ENCODE results near the gene TSPAN17. TPM values are rescaled to one million over a fixed set of nuclear protein-coding genes. Genes with fewer than 3 reads are reported as not detected.

TSPAN17 gene
- total RNA-seq, 1 experiment from 2014 or later, result 23.3 TPM

GRCh38 chr5:176636426-176636825 is 10.9 kb upstream of the TSPAN17 start:
- H3K9me3 ChIP-seq (ENCODE audit: low read depth, low read length, poor library complexity, severe bottlenecking), result no peaks in the 10 kb centered on the region
- ChIA-PET POLR2A (ENCODE audit: low non-redundant PET) (no interaction called here), CTCF (no interaction called here)
- no peak overlapping the region for H3K27ac ChIP-seq (ENCODE audit: low read depth, low read length, poor library complexity, severe bottlenecking)
- no peak for DNase-seq (ENCODE audit: low spot score)
- peaks cover 12% of the 10 kb centered on the region for H3K4me1 ChIP-seq (ENCODE audit: insufficient read depth, low read length, poor library complexity, severe bottlenecking)
- H3K27me3 ChIP-seq (replicated peaks; ENCODE audit: insufficient read depth, low read depth, low read length, poor library complexity), result no peaks in the 10 kb centered on the region
- H3K36me3 ChIP-seq (ENCODE audit: insufficient read depth, low read length, poor library complexity, severe bottlenecking), result no peaks in the 10 kb centered on the region
- intact Hi-C loops (cut with micrococcal nuclease; ENCODE audit: unreplicated experiment), result no loop called here
- BruUV-seq (replicated peaks), result no TSS peak
- TF ChIP-seq CTCF (conservative IDR thresholded peaks at IDR 0.05; ENCODE audit: low read depth, low read length) (no peak), EZH2 (IDR thresholded peaks at IDR 0.05; ENCODE audit: borderline replicate concordance, low read depth, low read length, poor library complexity, severe bottlenecking) (no peak)
- H3K4me3 ChIP-seq (ENCODE audit: low read depth, low read length, poor library complexity, severe bottlenecking), result no peak overlapping the region

GRCh38 chr5:176637556-176637955 is 9.7 kb upstream of the TSPAN17 start:
- no TSS peak for BruUV-seq (replicated peaks)

GRCh38 chr5:176638437-176638836 is 8.8 kb upstream of the TSPAN17 start:
- H3K9me3 ChIP-seq (ENCODE audit: low read depth, low read length, poor library complexity, severe bottlenecking), result no peaks in the 10 kb centered on the region
- ChIA-PET CTCF (no interaction called here), POLR2A (ENCODE audit: low non-redundant PET) (no interaction called here)
- no peak overlapping the region for H3K27ac ChIP-seq (ENCODE audit: low read depth, low read length, poor library complexity, severe bottlenecking)
- H3K4me1 ChIP-seq (ENCODE audit: insufficient read depth, low read length, poor library complexity, severe bottlenecking), result peaks cover 6% of the 10 kb centered on the region
- TF ChIP-seq CTCF (conservative IDR thresholded peaks at IDR 0.05; ENCODE audit: low read depth, low read length), result no peak
- no peaks in the 10 kb centered on the region for H3K36me3 ChIP-seq (ENCODE audit: insufficient read depth, low read length, poor library complexity, severe bottlenecking)
- H3K27me3 ChIP-seq (replicated peaks; ENCODE audit: insufficient read depth, low read depth, low read length, poor library complexity), result no peaks in the 10 kb centered on the region
- DNase-seq (ENCODE audit: low spot score), result no peak
- intact Hi-C loops (cut with micrococcal nuclease; ENCODE audit: unreplicated experiment), result no loop called here
- BruUV-seq (replicated peaks), result no TSS peak
- H3K4me3 ChIP-seq (ENCODE audit: low read depth, low read length, poor library complexity, severe bottlenecking), result no peak overlapping the region

More at GRCh38 chr5:176637556-176637955, 9.7 kb upstream of the TSPAN17 start:
- no peak for DNase-seq (ENCODE audit: low spot score)
- intact Hi-C loops (cut with micrococcal nuclease; ENCODE audit: unreplicated experiment), result no loop called here
- H3K9me3 ChIP-seq (ENCODE audit: low read depth, low read length, poor library complexity, severe bottlenecking), result no peaks in the 10 kb centered on the region
- peaks cover 12% of the 10 kb centered on the region for H3K4me1 ChIP-seq (ENCODE audit: insufficient read depth, low read length, poor library complexity, severe bottlenecking)
- H3K36me3 ChIP-seq (ENCODE audit: insufficient read depth, low read length, poor library complexity, severe bottlenecking), result no peaks in the 10 kb centered on the region
- ChIA-PET CTCF (no interaction called here), POLR2A (ENCODE audit: low non-redundant PET) (no interaction called here)
- H3K4me3 ChIP-seq (ENCODE audit: low read depth, low read length, poor library complexity, severe bottlenecking), result no peak overlapping the region
- H3K27ac ChIP-seq (ENCODE audit: low read depth, low read length, poor library complexity, severe bottlenecking), result no peak overlapping the region
- no peaks in the 10 kb centered on the region for H3K27me3 ChIP-seq (replicated peaks; ENCODE audit: insufficient read depth, low read depth, low read length, poor library complexity)
- TF ChIP-seq CTCF (conservative IDR thresholded peaks at IDR 0.05; ENCODE audit: low read depth, low read length), result no peak
- TF ChIP-seq EZH2 (IDR thresholded peaks at IDR 0.05; ENCODE audit: borderline replicate concordance, low read depth, low read length, poor library complexity, severe bottlenecking), result no peak

Data from A673 (cell line).